Liver (tissue), 9 donors: ENCODE data around the gene DRAP1. TPM values are rescaled to one million over a fixed set of nuclear protein-coding genes. Genes with fewer than 3 reads are reported as not detected.

Source experiments
- DNase-seq: peaks from one replicate; pipeline ENCODE4 v3.0.0-alpha.2; 2017; ENCODE audit warnings: low spot score
- H3K27ac ChIP-seq, 2 donors: one replicate each; pipeline ENCODE4 v1.7.0; 2013; ENCODE audit warnings: inconsistent platforms in 2 of 2, low read length in 2 of 2, control low read depth in 1 of 2, low read depth in 1 of 2, mild to moderate bottlenecking in 1 of 2
- H3K27me3 ChIP-seq, 4 donors: one replicate each; pipeline versions ENCODE4 v1.6.1 to v1.7.0; 2013; ENCODE audit warnings: low read length in 3 of 4, inconsistent platforms in 1 of 4, mild to moderate bottlenecking in 1 of 4, moderate library complexity in 1 of 4; ENCODE audit not compliant: control insufficient read depth in 4 of 4, insufficient read depth in 4 of 4
- H3K36me3 ChIP-seq, 4 donors: one replicate each; pipeline versions ENCODE4 v1.6.1 to v1.7.0; 2013; ENCODE audit warnings: low read length in 3 of 4, mild to moderate bottlenecking in 3 of 4, low read depth in 1 of 4, moderate library complexity in 1 of 4; ENCODE audit not compliant: control insufficient read depth in 4 of 4, insufficient read depth in 3 of 4
- H3K4me1 ChIP-seq, 4 donors: one replicate each; pipeline versions ENCODE4 v1.6.1 to v1.7.0; 2013; ENCODE audit warnings: low read length in 3 of 4, mild to moderate bottlenecking in 3 of 4, moderate library complexity in 1 of 4; ENCODE audit not compliant: control insufficient read depth in 4 of 4, insufficient read depth in 4 of 4
- H3K4me3 ChIP-seq, 3 donors: one replicate each; pipeline versions ENCODE4 v1.6.1 to v1.7.0; 2013; ENCODE audit warnings: low read length in 3 of 3, control low read depth in 1 of 3, low read depth in 1 of 3, mild to moderate bottlenecking in 1 of 3
- H3K9ac ChIP-seq, 2 donors: one replicate each; pipeline ENCODE4 v1.7.0; 2013; ENCODE audit warnings: low read length in 2 of 2, mild to moderate bottlenecking in 2 of 2, moderate library complexity in 2 of 2, control low read depth in 1 of 2, low read depth in 1 of 2
- H3K9me3 ChIP-seq, 4 donors: one replicate each; pipeline versions ENCODE4 v1.6.1 to v1.7.0; 2013; ENCODE audit warnings: low read length in 3 of 4; ENCODE audit not compliant: control insufficient read depth in 4 of 4
- ATF3 ChIP-seq: IDR thresholded peaks from 2 replicates; pipeline ENCODE4 v1.6.1; 2016; ENCODE audit warnings: antibody characterized with exemption
- CTCF ChIP-seq: fragments of 150-350 bp; IDR thresholded peaks from 2 replicates; pipeline ENCODE4 v1.5.1; 2017; ENCODE audit warnings: improper control_type of control experiment, low read depth, low read length; ENCODE audit not compliant: missing input control
- EGR1 ChIP-seq, 2 donors: IDR thresholded peaks; 2 replicates each; pipeline ENCODE4 v1.6.1; 2016 to 2018; ENCODE audit warnings: antibody characterized with exemption in 2 of 2, low read depth in 2 of 2
- FOXA1 ChIP-seq: IDR thresholded peaks from 2 replicates; pipeline ENCODE4 v1.6.1; 2016; ENCODE audit warnings: antibody characterized with exemption
- FOXA2 ChIP-seq: IDR thresholded peaks from 2 replicates; pipeline ENCODE4 v1.6.1; 2016; ENCODE audit warnings: antibody characterized with exemption
- HNF4A ChIP-seq, 2 donors: conservative IDR thresholded peaks; 2 replicates each; pipeline ENCODE4 v1.6.1; 2016; ENCODE audit warnings: antibody characterized with exemption in 2 of 2, mild to moderate bottlenecking in 2 of 2
- HNF4G ChIP-seq: IDR thresholded peaks from 2 replicates; pipeline ENCODE4 v1.6.1; 2016; ENCODE audit warnings: antibody characterized with exemption
- JUND ChIP-seq, 2 donors: IDR thresholded peaks; 2 replicates each; pipeline ENCODE4 v1.6.1; 2016; ENCODE audit warnings: antibody characterized with exemption in 2 of 2
- MAX ChIP-seq: IDR thresholded peaks from 2 replicates; pipeline ENCODE4 v1.6.1; 2016; ENCODE audit warnings: antibody characterized with exemption
- NR2F2 ChIP-seq: IDR thresholded peaks from 2 replicates; pipeline ENCODE4 v1.6.1; 2016; ENCODE audit warnings: antibody characterized with exemption
- RAD21 ChIP-seq, 2 donors: IDR thresholded peaks; 2 replicates each; pipeline ENCODE4 v1.6.1; 2016; ENCODE audit warnings: antibody characterized with exemption in 2 of 2, mild to moderate bottlenecking in 2 of 2
- REST ChIP-seq: IDR thresholded peaks from 2 replicates; pipeline ENCODE4 v1.6.1; 2016; ENCODE audit warnings: antibody characterized with exemption, mild to moderate bottlenecking
- RXRA ChIP-seq, 2 donors: IDR thresholded peaks; 2 replicates each; pipeline ENCODE4 v1.6.1; 2017 to 2018; ENCODE audit warnings: antibody characterized with exemption in 2 of 2, mild to moderate bottlenecking in 1 of 2
- SP1 ChIP-seq: IDR thresholded peaks from 2 replicates; pipeline ENCODE4 v1.6.1; 2018; ENCODE audit warnings: antibody characterized with exemption, mild to moderate bottlenecking
- TAF1 ChIP-seq: conservative IDR thresholded peaks from 2 replicates; pipeline ENCODE4 v1.6.1; 2016; ENCODE audit warnings: antibody characterized with exemption, mild to moderate bottlenecking
- YY1 ChIP-seq: IDR thresholded peaks from 2 replicates; pipeline ENCODE4 v1.6.1; 2016; ENCODE audit warnings: antibody characterized with exemption, mild to moderate bottlenecking
- ZBTB33 ChIP-seq: IDR thresholded peaks from 2 replicates; pipeline ENCODE4 v1.6.1; 2016; ENCODE audit warnings: antibody characterized with exemption
- WGBS: extraction: QIAGEN DNeasy Blood & Tissue Kit; methylation state at CpG from one replicate; pipeline ENCODE4 v1.1.7; 2013; 5-methylcytosine and 5-hydroxymethylcytosine counted together
- polyA plus RNA-seq, 2 donors: library from polyadenylated mRNA; stranded (reverse) in 1 of 2; unstranded in 1 of 2; fragments of 200-250 nt in 1 of 2; fragments of >200 nt in 1 of 2; fragmentation: Nextera tagmentation in 1 of 2; extraction: Ambion mirVana in 1 of 2; gene quantifications; one replicate each; pipeline versions ENCODE4 v1.2.1 to v1.2.3, GENCODE V29; 2013 to 2015
- total RNA-seq, 2 donors: library from RNA; depleted of rRNA; stranded (reverse); fragments of >200 nt; gene quantifications; one replicate each; pipeline ENCODE4 v1.2.3, GENCODE V29; 2014
- donor health status: healthy.
- donor health status: healthy.
- donor health status: healthy.
- donor health status: healthy.
- donor health status: healthy.

DRAP1 gene
- total and polyA plus RNA-seq, 4 donors, result 18.1 to 57.3 (median 42.3) TPM

- no peak overlapping the region for H3K27ac ChIP-seq
- H3K4me1 ChIP-seq, result peaks cover 7 to 31% (median 21%) of the 10 kb centered on the region in 4 donors
- H3K27me3 ChIP-seq, result no peaks in the 10 kb centered on the region
- no peak overlapping the region for H3K9ac ChIP-seq
- DNase-seq, result no peak
- no peak overlapping the region for H3K4me3 ChIP-seq
- H3K36me3 ChIP-seq, result peaks cover 0 to 2% (median 0%) of the 10 kb centered on the region in 4 donors
- H3K9me3 ChIP-seq, result no peaks in the 10 kb centered on the region
- 95% methylated on average over 3 of the region's 3 CpGs for WGBS
- no peak for TF ChIP-seq SP1
- no peak for TF ChIP-seq NR2F2
- TF ChIP-seq YY1, result no peak
- TF ChIP-seq JUND (IDR thresholded peaks at IDR 0.05), result no peak
- TF ChIP-seq FOXA2, result no peak
- TF ChIP-seq FOXA1, result no peak
- TF ChIP-seq RAD21 (IDR thresholded peaks at IDR 0.05), result no peak
- TF ChIP-seq ZBTB33, result no peak
- no peak for TF ChIP-seq ATF3
- TF ChIP-seq RXRA (IDR thresholded peaks at IDR 0.05), result no peak
Measured at GRCh38 chr11:65917077-65917433, 2.2 kb upstream of the DRAP1 start.

GRCh38 chr11:65917434-65918210 lies 1.6 kb upstream of the DRAP1 start:
- no peaks in the 10 kb centered on the region for H3K9me3 ChIP-seq
- no peak overlapping the region for H3K27ac ChIP-seq
- H3K36me3 ChIP-seq, result peaks cover 0 to 4% (median 1%) of the 10 kb centered on the region in 4 donors
- peak overlapping the region; percentile 77 to 93 (median 85) for H3K4me3 ChIP-seq
- no peak for DNase-seq
- peak overlapping the region in 1 of 2 donors; percentile 93 for H3K9ac ChIP-seq
- 90% methylated on average over 35 of the region's 35 CpGs for WGBS
- no peaks in the 10 kb centered on the region for H3K27me3 ChIP-seq
- TF ChIP-seq FOXA1 (no peak), ZBTB33 (no peak), NR2F2 (no peak), SP1 (no peak), FOXA2 (no peak), HNF4G (no peak), RAD21 (IDR thresholded peaks at IDR 0.05) (no peak), JUND (IDR thresholded peaks at IDR 0.05) (no peak), YY1 (no peak), TAF1 (no peak), CTCF (no peak), HNF4A (conservative IDR thresholded peaks at IDR 0.05) (no peak), EGR1 (IDR thresholded peaks at IDR 0.05; ENCODE audit: low read depth in 2 of 2) (no peak), ATF3 (no peak), MAX (no peak), REST (no peak)
- H3K4me1 ChIP-seq, result peaks cover 7 to 31% (median 21%) of the 10 kb centered on the region in 4 donors
